ENCODE measurements around the gene TTC28. TPM values are rescaled to one million over a fixed set of nuclear protein-coding genes. Genes with fewer than 3 reads are reported as not detected.

The TTC28 gene
- total and polyA plus RNA-seq, 10 of the 15 experiments (the other 5 are each of a cell fraction or from before 2014, with no cell fraction given) = 0.15 to 8.4 (median 1.4) TPM

DNA sequence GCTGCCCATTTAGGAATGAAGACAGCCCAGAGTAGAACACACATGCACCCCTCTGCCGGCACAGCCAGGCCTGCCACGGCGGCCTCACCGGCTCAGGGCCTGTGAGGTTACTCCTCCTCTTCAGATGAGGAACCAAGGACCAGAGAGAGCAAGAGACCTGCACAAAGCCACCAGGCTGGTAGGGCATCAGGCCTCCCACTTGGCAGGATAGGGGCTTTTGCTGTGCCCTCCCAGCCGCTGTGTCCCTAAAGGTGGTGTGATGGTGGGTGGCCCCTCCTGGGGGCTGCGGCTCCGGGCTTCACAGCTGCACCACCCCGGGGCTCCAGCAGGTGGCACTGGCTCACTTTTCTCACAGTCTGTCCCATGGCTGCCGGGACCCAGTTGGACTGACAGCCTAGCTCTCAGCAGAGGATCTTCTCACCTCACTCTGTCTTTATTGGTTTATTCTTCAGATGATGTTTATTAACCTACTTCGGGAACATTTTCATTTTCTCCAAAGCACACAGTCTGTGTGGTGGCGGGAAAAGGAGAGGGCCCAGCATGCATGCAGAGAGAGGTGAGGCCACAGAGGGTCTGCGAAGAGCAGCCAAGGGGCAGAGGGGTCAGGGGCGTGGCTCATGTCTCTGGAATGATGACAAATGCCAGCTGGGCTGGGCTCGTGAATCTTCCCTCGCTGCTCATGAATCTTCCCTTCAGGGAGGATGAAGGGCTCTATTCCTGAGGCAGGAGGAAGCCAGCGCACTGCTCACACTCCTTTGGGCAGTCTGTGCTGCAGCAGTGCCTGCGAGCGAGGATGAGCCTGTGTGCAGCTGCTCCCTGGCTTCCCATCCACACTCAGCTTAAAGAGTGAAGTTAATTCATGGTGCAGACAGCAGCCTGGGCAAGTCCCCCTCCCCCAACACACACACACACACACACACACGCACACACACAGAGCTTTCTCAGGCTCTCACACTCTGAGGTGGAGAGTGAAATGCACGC lies 659.5 kb downstream of the TTC28 start:
- in situ Hi-C loops (cut with MboI) = loop anchor here (5.0 to 25.0 kb wide), 3 partner anchors 572 to 1258 kb away; no protein-coding TSS in a partner anchor
- Histone ChIP-seq H4K20me1 (ENCODE audit: control insufficient read depth, insufficient read depth) (no peaks in the 10 kb centered on the region), H3K27ac (ENCODE audit: control insufficient read depth, insufficient read depth) (no peak overlapping the region), H3K4me3 (no peak overlapping the region), H3K9ac (ENCODE audit: control insufficient read depth, insufficient read depth, low read length) (no peak overlapping the region), H3K27me3 (replicated peaks in 1 of 2; ENCODE audit: control insufficient read depth in 2 of 2, insufficient read depth in 2 of 2, low read length in 1 of 2) (0 out of 4 replicates have a peak, but pooled peaks cover 0 to 1% of the 10 kb centered on the region in 2 experiments), H3K9me3 (replicated peaks; ENCODE audit: control insufficient read depth, insufficient read depth, low read length) (no peaks in the 10 kb centered on the region), H3K4me1 (ENCODE audit: control insufficient read depth, insufficient read depth, low read length) (no peaks in the 10 kb centered on the region), H3K36me3 (ENCODE audit: control insufficient read depth in 2 of 2, insufficient read depth in 2 of 2, low read length in 1 of 2) (no peaks in the 10 kb centered on the region), H3K4me2 (ENCODE audit: control insufficient read depth, insufficient read depth) (no peak overlapping the region), H3K79me2 (ENCODE audit: control insufficient read depth, insufficient read depth, low read length) (no peaks in the 10 kb centered on the region), H2AFZ (ENCODE audit: control insufficient read depth, low read depth, low read length) (no peak overlapping the region)
- CTCF ChIA-PET = interaction anchor here (0.6 to 3.6 kb wide), 19 partner anchors 10 to 588 kb away, joined by 3 to 41 read pairs (median 4); partner anchors contain the start of gene PITPNB
- intact Hi-C loops (cut with micrococcal nuclease; ENCODE audit: unreplicated experiment) = loop anchor here (1.0 to 10.0 kb wide), 3 partner anchors 422 to 805 kb away; no protein-coding TSS in a partner anchor
- SMC1A ChIA-PET (ENCODE audit: uncharacterized antibody, unreplicated experiment) = interaction anchor here (0.8 to 2.9 kb wide), 8 partner anchors 23 to 576 kb away, joined by 3 to 16 read pairs (median 4); no protein-coding TSS in a partner anchor
- RAD21 ChIA-PET (ENCODE audit: unreplicated experiment) = interaction anchor here (0.9 to 2.8 kb wide), 6 partner anchors 23 to 588 kb away, joined by 3 to 17 read pairs (median 4); no protein-coding TSS in a partner anchor
- WGBS (ENCODE audit: insufficient coverage, insufficient replicate concordance, low lambda C conversion rate, missing lambda C conversion rate) = 42% methylated on average over 20 of the region's 20 CpGs
- FAIRE-seq (peak; percentile 79), ATAC-seq (peak; percentile 95), DNase-seq (ENCODE audit: low read depth, low spot score) (no peak)
- POLR2A ChIA-PET = no interaction called here
- no TSS peak for BruUV-seq (replicated peaks)
- no peak for TF ChIP-seq POLR2AphosphoS5 (IDR thresholded peaks at IDR 0.05; ENCODE audit: low read length)
- peak; percentile 17 for TF ChIP-seq MEF2B (IDR thresholded peaks at IDR 0.05; ENCODE audit: partially characterized antibody, poor library complexity, severe bottlenecking)
- no peak for TF ChIP-seq SIN3A (IDR thresholded peaks at IDR 0.05; ENCODE audit: low read depth, low read length)
- no peak for TF ChIP-seq MYB (IDR thresholded peaks at IDR 0.05; ENCODE audit: borderline replicate concordance, low read depth, low read length)
- 0 out of 2 replicates have a peak, but pooled peaks have one; percentile 4 for TF ChIP-seq NR2C1 (IDR thresholded peaks at IDR 0.05)
- no peak for TF ChIP-seq IKZF1 (conservative IDR thresholded peaks at IDR 0.05)
- TF ChIP-seq NRF1 (conservative IDR thresholded peaks at IDR 0.05; ENCODE audit: low read depth, low read length) = no peak
- no peak for TF ChIP-seq CBX3 (IDR thresholded peaks at IDR 0.05; ENCODE audit: borderline replicate concordance, low read depth)
- TF ChIP-seq SMAD1 (IDR thresholded peaks at IDR 0.05; ENCODE audit: low read depth, partially characterized antibody) = no peak
- TF ChIP-seq BCL11A (IDR thresholded peaks at IDR 0.05; ENCODE audit: low read depth, low read length) = no peak
- TF ChIP-seq FOXK2 (IDR thresholded peaks at IDR 0.05) = no peak
- TF ChIP-seq HDAC6 (IDR thresholded peaks at IDR 0.05; ENCODE audit: unreplicated experiment) = no peak
- TF ChIP-seq SMARCA5 (IDR thresholded peaks at IDR 0.05) = peak; percentile 40; the same call in 1 of the 2 replicates
- TF ChIP-seq TCF3 (IDR thresholded peaks at IDR 0.05; ENCODE audit: borderline replicate concordance, insufficient read depth, low read depth, low read length) = no peak
- no peak for TF ChIP-seq WRNIP1 (IDR thresholded peaks at IDR 0.05; ENCODE audit: borderline replicate concordance, low read depth, low read length)
- no peak for TF ChIP-seq BMI1 (IDR thresholded peaks at IDR 0.05; ENCODE audit: borderline replicate concordance)
- peak; percentile 84 for TF ChIP-seq RAD21 (IDR thresholded peaks at IDR 0.05; ENCODE audit: insufficient read depth, low read depth, low read length)
- no peak for TF ChIP-seq MYC (IDR thresholded peaks at IDR 0.05; ENCODE audit: insufficient read depth, insufficient read length, insufficient replicate concordance, low read length, severe bottlenecking)
- TF ChIP-seq SMC3 (IDR thresholded peaks at IDR 0.05; ENCODE audit: borderline replicate concordance, low read length) = peak; percentile 94
- TF ChIP-seq ZBTB40 (IDR thresholded peaks at IDR 0.05; ENCODE audit: borderline replicate concordance) = no peak

Data from GM12878 (cell line).